Measurements from ENCODE around the gene PLAGL1. TPM values are rescaled to one million over a fixed set of nuclear protein-coding genes. Genes with fewer than 3 reads are reported as not detected.
"Not testable (repeated sequence)": the region's sequence is repeated elsewhere in the genome, so short reads cannot be mapped to it uniquely, and the experiment has no call there.

The PLAGL1 gene
- total and polyA plus RNA-seq, 2 of the 8 experiments (the other 6 are each of a cell fraction or from before 2014, with no cell fraction given) = 0.94 to 1.1 TPM

DNA sequence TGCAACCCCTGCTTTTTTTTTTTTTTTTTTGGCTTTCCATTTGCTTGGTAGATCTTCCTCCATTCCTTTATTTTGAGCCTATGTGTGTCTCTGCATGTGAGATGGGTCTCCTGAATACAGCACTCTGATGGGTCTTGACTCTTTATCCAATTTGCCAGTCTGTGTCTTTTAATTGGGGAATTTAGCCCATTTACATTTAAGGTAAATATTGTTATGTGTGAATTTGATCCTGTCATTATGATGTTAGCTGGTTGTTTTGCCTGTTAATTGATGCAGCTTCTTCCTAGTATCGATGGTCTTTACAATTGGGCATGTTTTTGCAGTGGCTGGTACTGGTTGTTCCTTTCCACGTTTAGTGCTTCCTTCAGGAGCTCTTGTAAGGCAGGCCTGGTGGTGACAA, 36.9 kb upstream of the PLAGL1 start:
- POLR2A ChIA-PET (ENCODE audit: partially characterized antibody); H3K27ac ChIP-seq (ENCODE audit: low read depth, low read length); H2BK15ac ChIP-seq (ENCODE audit: low read length); H3K9me3 ChIP-seq (ENCODE audit: insufficient read depth in 2 of 2, low read depth in 1 of 2, low read length in 1 of 2); H4K5ac ChIP-seq (ENCODE audit: insufficient read length, low read depth, low read length); H2BK20ac ChIP-seq (ENCODE audit: low read length); H3K4ac ChIP-seq (replicated peaks; ENCODE audit: insufficient read length, low read depth, low read length); H3K56ac ChIP-seq (replicated peaks; ENCODE audit: insufficient read length, low read depth, low read length); H2BK5ac ChIP-seq (ENCODE audit: low read depth, low read length); H4K20me1 ChIP-seq (replicated peaks in 1 of 2; ENCODE audit: control insufficient read depth in 1 of 2, insufficient read depth in 2 of 2, low read length in 2 of 2); H3K4me2 ChIP-seq (ENCODE audit: insufficient read depth in 1 of 2, low read depth in 2 of 2, low read length in 2 of 2); H3K27me3 ChIP-seq (replicated peaks in 1 of 4; ENCODE audit: control insufficient read depth in 3 of 4, extremely low read depth in 1 of 4, insufficient read depth in 3 of 4, low read length in 3 of 4); H3K36me3 ChIP-seq (ENCODE audit: control insufficient read depth in 2 of 4, insufficient read depth in 4 of 4, low read length in 3 of 4); H3K23me2 ChIP-seq (ENCODE audit: low read depth, low read length); H2BK120ac ChIP-seq (replicated peaks; ENCODE audit: low read depth, low read length); H3K79me2 ChIP-seq (ENCODE audit: control insufficient read depth in 1 of 2, insufficient read depth in 2 of 2, low read length in 2 of 2); H2BK12ac ChIP-seq (ENCODE audit: low read depth, low read length); H3K23ac ChIP-seq (ENCODE audit: insufficient read length); FAIRE-seq; H3K4me1 ChIP-seq (replicated peaks in 1 of 4; ENCODE audit: control insufficient read depth in 3 of 4, insufficient read depth in 4 of 4, low read length in 3 of 4); H4K91ac ChIP-seq (replicated peaks; ENCODE audit: insufficient read length, low read length); H2AK5ac ChIP-seq (ENCODE audit: low read depth, low read length); H3K79me1 ChIP-seq (ENCODE audit: low read depth, low read length); H3K9ac ChIP-seq (replicated peaks in 1 of 4; ENCODE audit: extremely low read depth in 1 of 4, low read depth in 3 of 4, low read length in 3 of 4); H3K4me3 ChIP-seq (ENCODE audit: extremely low read depth in 1 of 4, insufficient read depth in 2 of 4, low read depth in 3 of 4, low read length in 4 of 4); H4K8ac ChIP-seq (ENCODE audit: extremely low read depth, insufficient read depth, low read length); H2AFZ ChIP-seq (ENCODE audit: low read length); H3K14ac ChIP-seq (ENCODE audit: insufficient read length); H3K18ac ChIP-seq (ENCODE audit: extremely low read depth, low read length); DNase-seq (ENCODE audit: low read depth in 1 of 2, low spot score in 2 of 2): not testable (repeated sequence)
- CTCF ChIA-PET (ENCODE audit: partially characterized antibody) = interaction anchor here (0.6 to 1.8 kb wide), 3 partner anchors 15 to 470 kb away, joined by 3 read pairs; no protein-coding TSS in a partner anchor
- 88% methylated on average over 2 of the region's 2 CpGs; no CpG with 5 or more reads in 1 of the 2 experiments for WGBS, 2 experiments (ENCODE audit: extremely low coverage in 1 of 2, insufficient coverage in 1 of 2, insufficient read length in 1 of 2, insufficient replicate concordance in 2 of 2, low coverage in 1 of 2, low lambda C conversion rate in 2 of 2, missing lambda C conversion rate in 1 of 2)
